Upper lobe of right lung (tissue), 1 donor: ENCODE measurements around the gene AFF1. TPM values are rescaled to one million over a fixed set of nuclear protein-coding genes. Genes with fewer than 3 reads are reported as not detected.
"Not testable (repeated sequence)": the region's sequence is repeated elsewhere in the genome, so short reads cannot be mapped to it uniquely, and the experiment has no call there.

Experiments
- ATAC-seq: fragments of 200-7000 bp; cut with Tn5 transposase; one replicate; pipeline ENCODE4 v1.9.1; 2020; ENCODE audit warnings: mild to moderate bottlenecking, moderate library complexity
- DNase-seq: peaks from one replicate; pipeline ENCODE4 v3.0.0-alpha.2; 2020
- H3K27ac ChIP-seq: fragments of 200-600 bp; one replicate; pipeline ENCODE4 v1.8.0; 2022
- H3K27me3 ChIP-seq: fragments of 200-600 bp; one replicate; pipeline ENCODE4 v1.8.0; 2022; ENCODE audit warnings: mild to moderate bottlenecking
- H3K36me3 ChIP-seq: fragments of 200-600 bp; one replicate; pipeline ENCODE4 v1.8.0; 2022
- H3K4me1 ChIP-seq: fragments of 200-600 bp; one replicate; pipeline ENCODE4 v1.8.0; 2022
- H3K4me3 ChIP-seq: fragments of 200-600 bp; one replicate; pipeline ENCODE4 v1.8.0; 2022; ENCODE audit warnings: mild to moderate bottlenecking
- H3K9me3 ChIP-seq: fragments of 200-600 bp; one replicate; pipeline ENCODE4 v1.8.0; 2022
- CTCF ChIP-seq: fragments of 200-600 bp; IDR thresholded peaks from one replicate; pipeline ENCODE4 v1.8.0; 2022; ENCODE audit warnings: antibody characterized with exemption
- intact Hi-C: fragments of 100-400 bp; cut with DNase I; formaldehyde crosslinking; loops from one replicate; pipeline ENCODE4 v1.11.0; 2022
- total RNA-seq: library from RNA; stranded (reverse); fragmentation: NEBNext Ultra II Directional; extraction: Animal tissue kit (Norgen Biotek cat#: 25700); gene quantifications from one replicate; pipeline ENCODE4 v1.2.1, GENCODE V29; 2021
- donor health status: DM: no; HTN: yes; CAD: no; lungs with severe emphysema.

The AFF1 gene
- total RNA-seq, 1 donor from 2014 or later, result 103 TPM

GRCh38 chr4:86980230-86980629 lies 45.4 kb downstream of the AFF1 start:
- DNase-seq, result no peak
- H3K27me3 ChIP-seq, result no peaks in the 10 kb centered on the region
- no peak overlapping the region for H3K4me3 ChIP-seq
- ATAC-seq, result no peak
- TF ChIP-seq CTCF, result no peak
- intact Hi-C loops, result no loop called here
- H3K36me3 ChIP-seq, result no peaks in the 10 kb centered on the region
- H3K27ac ChIP-seq, result no peak overlapping the region
- H3K9me3 ChIP-seq, result no peaks in the 10 kb centered on the region
- no peaks in the 10 kb centered on the region for H3K4me1 ChIP-seq

- no peaks in the 10 kb centered on the region for H3K36me3 ChIP-seq
- peak; percentile 87 for ATAC-seq
- DNase-seq, result no peak
- intact Hi-C loops, result no loop called here
- H3K4me1 ChIP-seq, result no peaks in the 10 kb centered on the region
- no peak overlapping the region for H3K4me3 ChIP-seq
- no peaks in the 10 kb centered on the region for H3K27me3 ChIP-seq
- no peaks in the 10 kb centered on the region for H3K9me3 ChIP-seq
- H3K27ac ChIP-seq, result no peak overlapping the region
- no peak for TF ChIP-seq CTCF
These were observed 47.0 kb downstream of the AFF1 start for GRCh38 chr4:86981789-86982188.

- ATAC-seq, H3K27ac ChIP-seq, H3K4me1 ChIP-seq, H3K9me3 ChIP-seq, H3K4me3 ChIP-seq, DNase-seq, H3K27me3 ChIP-seq, H3K36me3 ChIP-seq, intact Hi-C loops: not testable (repeated sequence)
These were observed 51.0 kb downstream of the AFF1 start for GRCh38 chr4:86985852-86986251.

GRCh38 chr4:86989658-86990057 lies 54.8 kb downstream of the AFF1 start:
- H3K4me1 ChIP-seq, ATAC-seq, H3K27ac ChIP-seq, H3K27me3 ChIP-seq, DNase-seq, H3K36me3 ChIP-seq, intact Hi-C loops, H3K4me3 ChIP-seq, H3K9me3 ChIP-seq: not testable (repeated sequence)

GRCh38 chr4:86990510-86990909 lies 55.7 kb downstream of the AFF1 start:
- Histone ChIP-seq H3K4me1 (peaks cover 3% of the 10 kb centered on the region), H3K9me3 (no peaks in the 10 kb centered on the region), H3K36me3 (no peaks in the 10 kb centered on the region), H3K27ac (no peak overlapping the region), H3K4me3 (no peak overlapping the region), H3K27me3 (no peaks in the 10 kb centered on the region)
- ATAC-seq, result no peak
- DNase-seq, result no peak
- intact Hi-C loops, result no loop called here
- TF ChIP-seq CTCF, result no peak

- Histone ChIP-seq H3K9me3 (no peaks in the 10 kb centered on the region), H3K4me1 (peaks cover 3% of the 10 kb centered on the region), H3K27ac (no peak overlapping the region), H3K27me3 (no peaks in the 10 kb centered on the region), H3K4me3 (no peak overlapping the region), H3K36me3 (no peaks in the 10 kb centered on the region)
- intact Hi-C loops, result no loop called here
- ATAC-seq, result no peak
- TF ChIP-seq CTCF, result no peak
- DNase-seq, result no peak
These were observed 57.2 kb downstream of the AFF1 start for GRCh38 chr4:86991994-86992393.

GRCh38 chr4:86993909-86994681 lies 59.3 kb downstream of the AFF1 start:
- H3K36me3 ChIP-seq, result no peaks in the 10 kb centered on the region
- intact Hi-C loops, result no loop called here
- no peak overlapping the region for H3K27ac ChIP-seq
- no peaks in the 10 kb centered on the region for H3K27me3 ChIP-seq
- ATAC-seq (peak; percentile 21), DNase-seq (no peak)
- H3K9me3 ChIP-seq, result no peaks in the 10 kb centered on the region
- TF ChIP-seq CTCF, result no peak
- no peak overlapping the region for H3K4me3 ChIP-seq
- peaks cover 3% of the 10 kb centered on the region for H3K4me1 ChIP-seq
